Peyer's patch (tissue), 4 donors: Measurements from ENCODE around the gene WWOX. TPM values are rescaled to one million over a fixed set of nuclear protein-coding genes. Genes with fewer than 3 reads are reported as not detected.

Experiments used
- DNase-seq, 3 donors: peaks; one replicate each; pipeline ENCODE4 v3.0.0-alpha.2; 2017 to 2019
- H3K27ac ChIP-seq, 4 donors: fragments of 200-600 bp; sonication (generic); one replicate each; pipeline ENCODE4 v1.5.1; 2016 to 2019
- H3K27me3 ChIP-seq, 2 donors: fragments of 200-600 bp; sonication (generic); one replicate each; pipeline ENCODE4 v1.5.1; 2019
- H3K36me3 ChIP-seq, 3 donors: fragments of 200-600 bp; sonication (generic); one replicate each; pipeline ENCODE4 v1.5.1; 2016 to 2019
- H3K4me1 ChIP-seq, 4 donors: fragments of 200-600 bp; sonication (generic); one replicate each; pipeline ENCODE4 v1.5.1; 2016 to 2019
- H3K4me3 ChIP-seq, 4 donors: fragments of 200-600 bp; sonication (generic); 1 replicate in 3 of 4; 2 replicates in 1 of 4; pipeline ENCODE4 v1.5.1; 2016 to 2019; ENCODE audit warnings: mild to moderate bottlenecking in 1 of 4
- H3K9me3 ChIP-seq, 4 donors: fragments of 200-600 bp; sonication (generic); one replicate each; pipeline ENCODE4 v1.5.1; 2016 to 2019; ENCODE audit warnings: mild to moderate bottlenecking in 1 of 4
- CTCF ChIP-seq, 6 experiments: fragments of 450-650 bp in 4 of 6; fragments of 200-600 bp in 2 of 6; sonication (generic) in 1 of 6; IDR thresholded peaks; one replicate each; pipeline ENCODE4 v1.5.1; 2017 to 2019; ENCODE audit warnings: antibody characterized with exemption in 6 of 6, mild to moderate bottlenecking in 3 of 6, moderate library complexity in 1 of 6
- POLR2A ChIP-seq, 2 donors: fragments of 450-650 bp; IDR thresholded peaks; one replicate each; pipeline ENCODE4 v1.5.1; 2017; ENCODE audit warnings: antibody characterized with exemption in 2 of 2, mild to moderate bottlenecking in 2 of 2, moderate library complexity in 2 of 2
- total RNA-seq, 4 donors: library from RNA; depleted of rRNA; stranded (reverse); fragments of >200 nt; gene quantifications; one replicate each; pipeline ENCODE4 v1.1.0, GENCODE V29; 2016

WWOX gene
- total RNA-seq, 4 donors from 2014 or later: 17.3 to 197 (median 57.5) TPM

GRCh38 chr16:78811247-78811646 is 711.8 kb downstream of the WWOX start:
- Histone ChIP-seq H3K36me3 (no peaks in the 10 kb centered on the region), H3K27ac (no peak overlapping the region), H3K4me3 (no peak overlapping the region), H3K9me3 (no peaks in the 10 kb centered on the region), H3K4me1 (no peaks in the 10 kb centered on the region), H3K27me3 (no peaks in the 10 kb centered on the region)
- TF ChIP-seq CTCF (IDR thresholded peaks at IDR 0.05) (no peak), POLR2A (IDR thresholded peaks at IDR 0.05) (no peak)
- no peak for DNase-seq

- Histone ChIP-seq H3K4me3 (no peak overlapping the region), H3K4me1 (peaks cover 0 to 3% (median 0%) of the 10 kb centered on the region in 4 donors), H3K27me3 (no peaks in the 10 kb centered on the region), H3K27ac (no peak overlapping the region), H3K9me3 (no peaks in the 10 kb centered on the region), H3K36me3 (no peaks in the 10 kb centered on the region)
- DNase-seq: no peak
- TF ChIP-seq POLR2A (IDR thresholded peaks at IDR 0.05) (no peak), CTCF (IDR thresholded peaks at IDR 0.05) (no peak)
These were observed 713.1 kb downstream of the WWOX start for GRCh38 chr16:78812582-78812981.

GRCh38 chr16:78813661-78814311 is 714.3 kb downstream of the WWOX start:
- H3K4me1 ChIP-seq: peaks cover 0 to 4% (median 0%) of the 10 kb centered on the region in 4 donors
- no peaks in the 10 kb centered on the region for H3K27me3 ChIP-seq
- H3K36me3 ChIP-seq: no peaks in the 10 kb centered on the region
- DNase-seq: no peak
- no peak for TF ChIP-seq POLR2A (IDR thresholded peaks at IDR 0.05)
- H3K27ac ChIP-seq: no peak overlapping the region
- no peaks in the 10 kb centered on the region for H3K9me3 ChIP-seq
- no peak overlapping the region for H3K4me3 ChIP-seq

GRCh38 chr16:78815713-78816112 is 716.3 kb downstream of the WWOX start:
- H3K27me3 ChIP-seq: no peaks in the 10 kb centered on the region
- no peak overlapping the region for H3K4me3 ChIP-seq
- H3K27ac ChIP-seq: peak overlapping the region in 3 of 4 donors; percentile 0 to 18 (median 12)
- H3K9me3 ChIP-seq: no peaks in the 10 kb centered on the region
- H3K4me1 ChIP-seq: peaks cover 0 to 4% (median 0%) of the 10 kb centered on the region in 4 donors
- H3K36me3 ChIP-seq: no peaks in the 10 kb centered on the region
- DNase-seq: no peak
- TF ChIP-seq CTCF (IDR thresholded peaks at IDR 0.05) (no peak), POLR2A (IDR thresholded peaks at IDR 0.05) (no peak)

GRCh38 chr16:78816499-78817195 is 717.2 kb downstream of the WWOX start:
- no peak for TF ChIP-seq CTCF (IDR thresholded peaks at IDR 0.05)
- TF ChIP-seq POLR2A (IDR thresholded peaks at IDR 0.05): no peak
- Histone ChIP-seq H3K36me3 (no peaks in the 10 kb centered on the region), H3K9me3 (no peaks in the 10 kb centered on the region), H3K4me1 (peaks cover 0 to 4% (median 0%) of the 10 kb centered on the region in 4 donors), H3K27ac (no peak overlapping the region), H3K4me3 (no peak overlapping the region), H3K27me3 (no peaks in the 10 kb centered on the region)
- DNase-seq: no peak

- DNase-seq: no peak
- H3K4me1 ChIP-seq: peaks cover 0 to 4% (median 0%) of the 10 kb centered on the region in 4 donors
- no peaks in the 10 kb centered on the region for H3K27me3 ChIP-seq
- no peaks in the 10 kb centered on the region for H3K9me3 ChIP-seq
- no peak overlapping the region for H3K4me3 ChIP-seq
- no peaks in the 10 kb centered on the region for H3K36me3 ChIP-seq
- no peak overlapping the region for H3K27ac ChIP-seq
- TF ChIP-seq CTCF (IDR thresholded peaks at IDR 0.05) (no peak), POLR2A (IDR thresholded peaks at IDR 0.05) (no peak)
These were observed 717.8 kb downstream of the WWOX start for GRCh38 chr16:78817200-78817739.
